Measurements from ENCODE around the gene GDPD3. TPM values are rescaled to one million over a fixed set of nuclear protein-coding genes. Genes with fewer than 3 reads are reported as not detected.
"Not testable (repeated sequence)": the region's sequence is repeated elsewhere in the genome, so short reads cannot be mapped to it uniquely, and the experiment has no call there.

The GDPD3 gene
- total RNA-seq, 1 experiment from 2014 or later, result 2.1 TPM

DNA sequence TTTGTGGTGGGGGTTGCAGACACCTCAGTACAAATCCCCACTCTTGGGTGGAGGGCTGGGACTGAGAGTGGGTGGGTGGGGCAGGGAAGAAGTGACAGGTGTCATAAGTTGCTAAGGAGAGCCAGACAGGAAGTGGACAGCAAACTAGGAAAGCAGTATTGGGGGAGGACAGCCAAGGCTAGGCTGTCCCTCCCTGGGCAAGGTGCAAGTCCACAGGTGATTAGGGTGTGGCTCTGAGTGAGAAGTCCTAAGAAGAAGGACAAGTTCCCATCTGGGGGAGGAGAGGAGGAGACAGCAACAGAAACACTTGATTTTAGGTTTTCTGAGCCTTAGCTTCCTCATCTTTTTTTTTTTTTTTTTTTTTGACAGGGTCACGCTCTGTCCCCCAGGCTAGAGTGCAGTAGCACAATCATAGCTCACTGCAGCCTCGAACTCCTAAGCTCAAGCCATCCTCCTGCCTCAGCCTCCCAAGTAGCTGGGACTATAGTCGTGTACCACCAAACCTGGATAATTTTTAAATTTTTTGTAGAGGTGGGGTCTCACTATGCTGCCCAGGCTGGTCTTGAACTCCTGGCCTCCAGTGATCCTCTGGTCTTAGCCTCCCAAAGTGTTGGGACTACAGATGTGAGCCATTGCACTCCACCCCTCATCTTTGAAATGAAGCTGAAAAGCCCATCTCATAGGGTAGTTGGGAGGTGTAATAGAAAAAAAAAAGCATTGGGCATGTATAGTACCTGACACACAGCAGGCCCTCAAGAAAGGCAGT lies 7.2 kb upstream of the GDPD3 start:
- Histone ChIP-seq H3K36me3 (ENCODE audit: insufficient read depth, low read length) (peaks cover 3% of the 10 kb centered on the region; the same call in 1 of the 2 replicates), H3K27ac (ENCODE audit: low read length) (no peak overlapping the region), H3K9me2 (replicated peaks; ENCODE audit: insufficient read depth, low read length) (no peaks in the 10 kb centered on the region), H3K27me3 (ENCODE audit: low read length) (no peaks in the 10 kb centered on the region), H3K4me2 (ENCODE audit: low read depth, low read length, poor library complexity, severe bottlenecking) (no peak overlapping the region), H3K4me3 (ENCODE audit: low read length) (no peak overlapping the region), H3K4me1 (ENCODE audit: low read length) (peaks cover 14% of the 10 kb centered on the region), H2AFZ (ENCODE audit: low read length) (no peak overlapping the region), H3K9ac (ENCODE audit: low read length) (no peak overlapping the region), H4K20me1 (ENCODE audit: insufficient read depth, low read depth, low read length) (no peaks in the 10 kb centered on the region), H3K79me2 (ENCODE audit: low read length) (peaks cover 11% of the 10 kb centered on the region), H3K9me3 (ENCODE audit: low read length) (no peaks in the 10 kb centered on the region)
- DNase-seq, result no peak

GRCh38 chr16:30119428-30119827 lies 6.1 kb upstream of the GDPD3 start:
- peaks cover 14% of the 10 kb centered on the region for H3K4me1 ChIP-seq (ENCODE audit: low read length)
- H3K27ac ChIP-seq (ENCODE audit: low read length), result no peak overlapping the region
- H3K36me3 ChIP-seq (ENCODE audit: insufficient read depth, low read length), result peaks cover 3% of the 10 kb centered on the region; the same call in 1 of the 2 replicates
- peaks cover 11% of the 10 kb centered on the region for H3K79me2 ChIP-seq (ENCODE audit: low read length)
- no peak overlapping the region for H3K4me2 ChIP-seq (ENCODE audit: low read depth, low read length, poor library complexity, severe bottlenecking)
- H3K9ac ChIP-seq (ENCODE audit: low read length), result no peak overlapping the region
- H3K4me3 ChIP-seq (ENCODE audit: low read length), result no peak overlapping the region
- H4K20me1 ChIP-seq (ENCODE audit: insufficient read depth, low read depth, low read length), result no peaks in the 10 kb centered on the region
- H3K9me2 ChIP-seq (replicated peaks; ENCODE audit: insufficient read depth, low read length), result no peaks in the 10 kb centered on the region
- H3K9me3 ChIP-seq (ENCODE audit: low read length), result no peaks in the 10 kb centered on the region
- no peaks in the 10 kb centered on the region for H3K27me3 ChIP-seq (ENCODE audit: low read length)
- no peak overlapping the region for H2AFZ ChIP-seq (ENCODE audit: low read length)
- DNase-seq, result no peak

DNA sequence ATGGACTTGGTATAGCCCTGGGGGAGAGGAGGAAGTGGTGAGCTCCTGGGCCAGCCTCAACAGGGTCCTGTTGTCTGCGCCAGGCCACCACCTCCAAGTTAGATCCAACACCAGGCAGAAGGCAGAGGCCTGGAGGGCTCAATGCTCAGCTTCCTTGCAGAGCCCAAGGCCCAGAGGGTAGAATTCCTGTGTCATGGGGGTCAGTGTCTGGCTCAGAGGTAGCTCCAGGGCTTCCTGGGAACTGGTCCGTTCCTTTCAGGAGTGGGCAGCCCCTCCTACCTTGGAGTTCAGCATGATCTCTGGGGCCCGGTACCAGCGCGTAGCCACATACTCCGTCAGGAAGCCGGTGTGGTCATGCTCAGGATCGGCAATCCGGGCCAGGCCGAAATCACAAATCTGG lies 4.4 kb upstream of the GDPD3 start:
- Histone ChIP-seq H3K9ac (ENCODE audit: low read length) (no peak overlapping the region), H3K9me3 (ENCODE audit: low read length) (no peaks in the 10 kb centered on the region), H3K27ac (ENCODE audit: low read length) (no peak overlapping the region), H3K4me3 (ENCODE audit: low read length) (no peak overlapping the region), H3K27me3 (ENCODE audit: low read length) (no peaks in the 10 kb centered on the region), H3K9me2 (replicated peaks; ENCODE audit: insufficient read depth, low read length) (no peaks in the 10 kb centered on the region), H3K79me2 (ENCODE audit: low read length) (peaks cover 10% of the 10 kb centered on the region), H3K4me1 (ENCODE audit: low read length) (peaks cover 8% of the 10 kb centered on the region), H3K36me3 (ENCODE audit: insufficient read depth, low read length) (peaks cover 3% of the 10 kb centered on the region; the same call in 1 of the 2 replicates), H4K20me1 (ENCODE audit: insufficient read depth, low read depth, low read length) (no peaks in the 10 kb centered on the region), H3K4me2 (ENCODE audit: low read depth, low read length, poor library complexity, severe bottlenecking) (no peak overlapping the region), H2AFZ (ENCODE audit: low read length) (no peak overlapping the region)
- DNase-seq, result no peak

DNA sequence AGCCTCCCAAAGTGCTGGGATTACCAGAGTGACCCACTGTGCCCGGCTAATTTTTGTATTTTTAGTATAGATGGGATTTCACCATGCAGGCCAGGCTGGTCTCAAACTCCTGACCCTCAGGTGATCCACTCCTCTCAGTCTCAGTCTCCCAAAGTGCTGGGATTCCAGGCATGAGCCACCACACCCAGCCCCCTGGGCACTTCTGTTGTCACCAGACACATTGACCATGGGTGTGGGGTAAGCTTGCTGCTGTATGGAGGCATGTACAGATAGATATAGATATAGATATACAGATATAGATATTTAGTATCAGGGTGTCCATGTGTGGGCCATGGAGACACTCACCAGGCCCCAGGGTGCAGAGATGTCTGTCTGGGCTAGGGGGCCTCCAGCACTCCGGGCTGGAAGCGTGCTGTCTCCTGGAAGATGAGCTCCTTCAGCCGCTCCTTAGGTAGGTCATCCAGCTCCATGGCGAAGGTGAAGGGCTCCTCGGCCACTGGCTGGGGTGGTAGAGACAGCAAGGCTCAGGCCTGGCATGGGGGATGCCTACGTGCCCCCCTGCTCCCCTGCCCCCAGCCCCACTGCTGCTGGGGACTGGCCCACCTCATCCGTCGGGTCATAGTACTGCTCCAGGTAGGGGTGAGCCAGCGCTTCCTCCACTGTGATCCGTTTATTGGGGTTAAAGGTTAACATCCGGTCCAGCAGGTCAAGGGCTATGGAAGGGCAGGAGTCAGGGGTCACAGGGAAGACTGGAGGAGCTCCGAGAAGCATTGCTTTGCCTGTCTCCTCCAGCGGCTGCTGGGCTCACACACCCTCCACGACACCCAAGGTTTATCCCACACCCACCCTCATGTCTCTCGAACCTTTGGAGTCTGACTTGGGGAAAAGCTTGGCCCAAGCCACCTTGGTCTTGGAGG lies 3.2 kb upstream of the GDPD3 start:
- DNase-seq, result no peak
- H3K9me2 ChIP-seq (replicated peaks; ENCODE audit: insufficient read depth, low read length), result no peaks in the 10 kb centered on the region
- H3K27ac ChIP-seq (ENCODE audit: low read length), result no peak overlapping the region
- no peaks in the 10 kb centered on the region for H3K79me2 ChIP-seq (ENCODE audit: low read length)
- no peak overlapping the region for H3K4me3 ChIP-seq (ENCODE audit: low read length)
- no peaks in the 10 kb centered on the region for H3K27me3 ChIP-seq (ENCODE audit: low read length)
- no peaks in the 10 kb centered on the region for H3K4me1 ChIP-seq (ENCODE audit: low read length)
- no peak overlapping the region for H3K4me2 ChIP-seq (ENCODE audit: low read depth, low read length, poor library complexity, severe bottlenecking)
- H2AFZ ChIP-seq (ENCODE audit: low read length), result no peak overlapping the region
- no peak overlapping the region for H3K9ac ChIP-seq (ENCODE audit: low read length)
- H3K36me3 ChIP-seq (ENCODE audit: insufficient read depth, low read length), result peaks cover 3% of the 10 kb centered on the region; the same call in 1 of the 2 replicates
- no peaks in the 10 kb centered on the region for H3K9me3 ChIP-seq (ENCODE audit: low read length)
- no peaks in the 10 kb centered on the region for H4K20me1 ChIP-seq (ENCODE audit: insufficient read depth, low read depth, low read length)

GRCh38 chr16:30115238-30115637 lies 1.9 kb upstream of the GDPD3 start:
- H3K27ac ChIP-seq (ENCODE audit: low read length), result no peak overlapping the region

DNA sequence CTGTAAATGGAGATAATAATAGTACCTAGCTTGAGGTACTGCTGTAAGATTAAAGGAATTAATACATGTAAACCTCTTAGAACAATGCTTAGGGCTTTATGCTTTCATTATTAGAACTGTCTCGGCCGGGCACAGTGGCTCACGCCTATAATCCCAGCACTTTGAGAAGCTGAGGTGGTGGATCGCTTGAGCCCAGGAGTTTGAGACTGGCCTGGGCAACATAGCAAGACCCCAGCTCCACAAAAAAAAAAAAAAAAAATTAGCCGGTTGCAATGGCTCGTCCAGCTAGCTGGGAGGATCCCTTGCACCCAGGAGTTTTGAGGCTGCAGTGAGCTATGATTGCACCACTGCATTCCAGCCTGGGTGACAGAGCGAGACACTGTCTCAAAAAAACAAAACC lies 1.5 kb upstream of the GDPD3 start:
- not testable (repeated sequence) for H3K9ac ChIP-seq (ENCODE audit: low read length); H3K9me2 ChIP-seq (replicated peaks; ENCODE audit: insufficient read depth, low read length); H3K4me2 ChIP-seq (ENCODE audit: low read depth, low read length, poor library complexity, severe bottlenecking); H3K36me3 ChIP-seq (ENCODE audit: insufficient read depth, low read length); H4K20me1 ChIP-seq (ENCODE audit: insufficient read depth, low read depth, low read length); DNase-seq; H3K9me3 ChIP-seq (ENCODE audit: low read length); H3K27me3 ChIP-seq (ENCODE audit: low read length); H3K79me2 ChIP-seq (ENCODE audit: low read length); H3K4me1 ChIP-seq (ENCODE audit: low read length); H3K4me3 ChIP-seq (ENCODE audit: low read length); H2AFZ ChIP-seq (ENCODE audit: low read length); H3K27ac ChIP-seq (ENCODE audit: low read length)

More at GRCh38 chr16:30115238-30115637, 1.9 kb upstream of the GDPD3 start:
- H3K4me1 ChIP-seq (ENCODE audit: low read length), result no peaks in the 10 kb centered on the region
- H3K79me2 ChIP-seq (ENCODE audit: low read length), result no peaks in the 10 kb centered on the region
- H3K9me3 ChIP-seq (ENCODE audit: low read length), result no peaks in the 10 kb centered on the region
- no peak overlapping the region for H2AFZ ChIP-seq (ENCODE audit: low read length)
- H3K4me2 ChIP-seq (ENCODE audit: low read depth, low read length, poor library complexity, severe bottlenecking), result no peak overlapping the region
- DNase-seq, result no peak
- H3K27me3 ChIP-seq (ENCODE audit: low read length), result no peaks in the 10 kb centered on the region
- H3K4me3 ChIP-seq (ENCODE audit: low read length), result no peak overlapping the region
- H3K36me3 ChIP-seq (ENCODE audit: insufficient read depth, low read length), result peaks cover 3% of the 10 kb centered on the region; the same call in 1 of the 2 replicates
- H3K9me2 ChIP-seq (replicated peaks; ENCODE audit: insufficient read depth, low read length), result no peaks in the 10 kb centered on the region
- no peaks in the 10 kb centered on the region for H4K20me1 ChIP-seq (ENCODE audit: insufficient read depth, low read depth, low read length)
- no peak overlapping the region for H3K9ac ChIP-seq (ENCODE audit: low read length)

- H3K9me3 ChIP-seq (ENCODE audit: low read length), result no peaks in the 10 kb centered on the region
- no peaks in the 10 kb centered on the region for H3K27me3 ChIP-seq (ENCODE audit: low read length)
- no peak overlapping the region for H2AFZ ChIP-seq (ENCODE audit: low read length)
- no peaks in the 10 kb centered on the region for H4K20me1 ChIP-seq (ENCODE audit: insufficient read depth, low read depth, low read length)
- DNase-seq, result no peak
- no peaks in the 10 kb centered on the region for H3K79me2 ChIP-seq (ENCODE audit: low read length)
- H3K9ac ChIP-seq (ENCODE audit: low read length), result no peak overlapping the region
- H3K4me3 ChIP-seq (ENCODE audit: low read length), result no peak overlapping the region
- H3K4me2 ChIP-seq (ENCODE audit: low read depth, low read length, poor library complexity, severe bottlenecking), result no peak overlapping the region
- H3K27ac ChIP-seq (ENCODE audit: low read length), result no peak overlapping the region
- no peaks in the 10 kb centered on the region for H3K4me1 ChIP-seq (ENCODE audit: low read length)
- H3K9me2 ChIP-seq (replicated peaks; ENCODE audit: insufficient read depth, low read length), result no peaks in the 10 kb centered on the region
- peaks cover 2% of the 10 kb centered on the region; the same call in 1 of the 2 replicates for H3K36me3 ChIP-seq (ENCODE audit: insufficient read depth, low read length)
Measured at GRCh38 chr16:30114411-30114810, 1.1 kb upstream of the GDPD3 start.

- no peak overlapping the region for H3K4me3 ChIP-seq (ENCODE audit: low read length)
- no peaks in the 10 kb centered on the region for H3K27me3 ChIP-seq (ENCODE audit: low read length)
- H2AFZ ChIP-seq (ENCODE audit: low read length), result no peak overlapping the region
- no peaks in the 10 kb centered on the region for H3K9me3 ChIP-seq (ENCODE audit: low read length)
- H3K27ac ChIP-seq (ENCODE audit: low read length), result no peak overlapping the region
- no peaks in the 10 kb centered on the region for H3K9me2 ChIP-seq (replicated peaks; ENCODE audit: insufficient read depth, low read length)
- no peaks in the 10 kb centered on the region for H3K79me2 ChIP-seq (ENCODE audit: low read length)
- no peaks in the 10 kb centered on the region for H3K36me3 ChIP-seq (ENCODE audit: insufficient read depth, low read length)
- H3K4me1 ChIP-seq (ENCODE audit: low read length), result no peaks in the 10 kb centered on the region
- no peak for DNase-seq
- no peak overlapping the region for H3K4me2 ChIP-seq (ENCODE audit: low read depth, low read length, poor library complexity, severe bottlenecking)
- no peak overlapping the region for H3K9ac ChIP-seq (ENCODE audit: low read length)
- H4K20me1 ChIP-seq (ENCODE audit: insufficient read depth, low read depth, low read length), result no peaks in the 10 kb centered on the region
Measured at GRCh38 chr16:30113711-30114333, 485 bp upstream of the GDPD3 start.

Data from Karpas-422 (cell line).